CD4-positive, CD25-positive, alpha-beta regulatory T cell (primary cell): Measurements from ENCODE around the gene ADD1. TPM values are rescaled to one million over a fixed set of nuclear protein-coding genes. Genes with fewer than 3 reads are reported as not detected.

ENCODE experiments used
- ATAC-seq, 2 donors: fragments of 150-1000 bp; cut with Tn5 transposase; one replicate each; pipeline ENCODE4 v1.10.0; 2021; ENCODE audit warnings: low read depth in 2 of 2, moderate number of reproducible peaks in 2 of 2, moderate library complexity in 1 of 2
- DNase-seq, 3 donors: peaks; one replicate each; pipeline versions ENCODE4 v3.0.0 to v3.0.0-alpha.2; 2012 to 2022; ENCODE audit warnings: mixed read lengths in 1 of 3
- H3K27ac ChIP-seq: one replicate; pipeline ENCODE4 v1.7.0; 2013; ENCODE audit warnings: mild to moderate bottlenecking, low read length; ENCODE audit not compliant: insufficient read depth, poor library complexity, severe bottlenecking
- H3K27me3 ChIP-seq: one replicate; pipeline ENCODE4 v1.7.0; 2013; ENCODE audit warnings: low read length; ENCODE audit not compliant: control insufficient read depth, insufficient read depth
- H3K36me3 ChIP-seq: one replicate; pipeline ENCODE4 v1.7.0; 2013; ENCODE audit warnings: mild to moderate bottlenecking, low read length, moderate library complexity; ENCODE audit not compliant: control insufficient read depth, insufficient read depth
- H3K4me1 ChIP-seq: 2 replicates; pipeline ENCODE4 v1.7.0; 2013; ENCODE audit warnings: mild to moderate bottlenecking, low read length; ENCODE audit not compliant: insufficient read depth, control insufficient read depth, poor library complexity, severe bottlenecking
- H3K4me3 ChIP-seq: one replicate; pipeline ENCODE4 v1.7.0; 2013; ENCODE audit warnings: low read depth, mild to moderate bottlenecking, low read length, moderate library complexity
- H3K9me3 ChIP-seq, 2 experiments: 1 replicate in 1 of 2; 2 replicates in 1 of 2; pipeline ENCODE4 v1.7.0; 2013; ENCODE audit warnings: low read length in 2 of 2, mild to moderate bottlenecking in 1 of 2, moderate library complexity in 1 of 2; ENCODE audit not compliant: control insufficient read depth in 2 of 2
- H3K27ac Mint-ChIP-seq, 3 donors: one replicate each; pipeline ENCODE4 v1.8.0; 2020 to 2022; ENCODE audit warnings: mild to moderate bottlenecking in 3 of 3, mixed read lengths in 3 of 3, moderate library complexity in 2 of 3
- H3K27me3 Mint-ChIP-seq: one replicate; pipeline ENCODE4 v1.8.0; 2022; ENCODE audit warnings: mild to moderate bottlenecking, mixed read lengths
- H3K36me3 Mint-ChIP-seq: one replicate; pipeline ENCODE4 v1.8.0; 2020; ENCODE audit warnings: mixed read lengths
- H3K4me1 Mint-ChIP-seq, 4 donors: one replicate each; pipeline ENCODE4 v1.8.0; 2020 to 2022; ENCODE audit warnings: mixed read lengths in 4 of 4, mild to moderate bottlenecking in 1 of 4
- H3K4me3 Mint-ChIP-seq, 4 donors: one replicate each; pipeline ENCODE4 v1.8.0; 2020 to 2022; ENCODE audit warnings: mild to moderate bottlenecking in 4 of 4, mixed read lengths in 4 of 4, moderate library complexity in 3 of 4
- H3K9me3 Mint-ChIP-seq, 7 donors: one replicate each; pipeline ENCODE4 v1.8.0; 2020 to 2022; ENCODE audit warnings: mixed read lengths in 7 of 7, mild to moderate bottlenecking in 3 of 7, moderate library complexity in 2 of 7
- polyA plus RNA-seq, 4 donors: library from polyadenylated mRNA; unstranded; fragments of 300-500 nt; fragmentation: Illumina TruSeq; gene quantifications; one replicate each; pipeline ENCODE4 v1.2.3, GENCODE V29; 2021
- total RNA-seq: library from RNA; stranded (reverse); gene quantifications from one replicate; pipeline ENCODE4 v1.2.3, GENCODE V29; 2022

The ADD1 gene
- total and polyA plus RNA-seq, 5 donors from 2014 or later = 142 to 242 (median 146) TPM

DNA sequence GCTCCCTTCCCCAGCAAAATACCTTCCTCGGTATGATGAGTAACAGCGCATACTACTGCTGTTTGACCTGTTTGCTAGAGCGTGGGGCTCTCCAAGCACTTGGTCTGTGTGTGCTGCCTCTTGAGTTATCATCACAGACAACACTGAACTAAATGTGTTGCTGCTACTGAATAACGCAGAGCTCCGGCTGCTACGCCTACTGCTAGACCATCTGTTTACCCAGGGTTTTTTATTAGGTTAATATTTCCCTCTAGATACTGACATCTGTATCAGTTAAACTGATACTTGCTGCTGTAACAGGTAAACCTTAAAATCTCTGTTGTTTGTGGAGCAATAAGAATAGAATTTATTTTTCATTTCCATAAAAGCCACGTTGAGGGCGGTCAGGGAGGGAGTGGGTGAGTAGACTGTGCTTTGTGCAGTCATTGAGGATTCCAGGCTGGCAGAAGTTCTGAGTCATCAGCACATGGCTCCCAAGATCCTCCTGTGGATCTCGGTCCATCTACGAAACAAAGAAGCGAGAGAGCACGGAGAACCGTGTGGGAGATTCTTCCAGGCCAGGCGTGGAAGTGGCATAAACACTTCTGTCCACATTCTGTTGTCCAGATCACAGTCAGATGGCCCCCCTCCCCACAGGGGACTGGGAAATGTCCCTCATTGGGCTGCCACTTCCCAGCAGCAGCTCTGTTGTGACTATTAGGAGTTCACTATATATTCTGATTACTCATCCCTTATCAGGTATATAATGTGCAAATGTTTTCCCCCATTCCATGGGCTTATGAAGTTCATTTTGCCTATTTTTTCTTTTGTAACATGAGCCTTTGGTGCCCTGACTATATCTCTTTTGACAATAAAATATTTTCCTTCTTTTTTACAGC, 133.8 kb downstream of the ADD1 start:
- no peak overlapping the region for H3K27ac Mint-ChIP-seq
- H3K27me3 Mint-ChIP-seq = peaks cover 15% of the 10 kb centered on the region

More for the DNA sequence above, 133.8 kb downstream of the ADD1 start:
- Histone ChIP-seq H3K4me1 (no peaks in the 10 kb centered on the region), H3K36me3 (no peaks in the 10 kb centered on the region), H3K4me3 (no peak overlapping the region), H3K27ac (no peak overlapping the region), H3K9me3 (peaks cover 0 to 18% of the 10 kb centered on the region in 2 experiments), H3K27me3 (no peaks in the 10 kb centered on the region)
- peaks cover 5% of the 10 kb centered on the region for H3K36me3 Mint-ChIP-seq
- no peak overlapping the region for H3K4me3 Mint-ChIP-seq
- H3K9me3 Mint-ChIP-seq = peaks cover 0 to 5% (median 2%) of the 10 kb centered on the region in 7 donors
- no peak for DNase-seq
- H3K4me1 Mint-ChIP-seq = peaks cover 0 to 4% (median 0%) of the 10 kb centered on the region in 4 donors
- no peak for ATAC-seq

Other genes with a start within 250 kb of the ADD1 start
- gene TNIP2, start 87.5 kb upstream of the ADD1 start, total RNA-seq = 87.7 TPM
- gene TNIP2, start 87.5 kb upstream of the ADD1 start, polyA plus RNA-seq = 10 to 100 TPM; 43.9 to 53.3 (median 50.9) TPM
- 61.7 TPM for gene SH3BP2, start 50.8 kb upstream of the ADD1 start, total RNA-seq
- 1 to 10 TPM; 7.6 to 8.6 (median 8.4) TPM for gene SH3BP2, start 50.8 kb upstream of the ADD1 start, polyA plus RNA-seq
- 25.8 TPM for gene NOP14, start 119.6 kb downstream of the ADD1 start, total RNA-seq
- gene NOP14, start 119.6 kb downstream of the ADD1 start, polyA plus RNA-seq = 10 to 100 TPM in 2 of 4 donors, 1 to 10 TPM in 2; 7.6 to 15.0 (median 9.7) TPM
- 2.8 TPM for gene GRK4, start 119.7 kb downstream of the ADD1 start, total RNA-seq
- 1 to 10 TPM in 2 of 4 donors, under 1 TPM in 2; 0.64 to 1.3 (median 1.0) TPM for gene GRK4, start 119.7 kb downstream of the ADD1 start, polyA plus RNA-seq
- gene HTT-AS, start 230.7 kb downstream of the ADD1 start, total RNA-seq = not detected
- not detected for gene HTT-AS, start 230.7 kb downstream of the ADD1 start, polyA plus RNA-seq
- 101 TPM for gene HTT, start 230.8 kb downstream of the ADD1 start, total RNA-seq
- gene HTT, start 230.8 kb downstream of the ADD1 start, polyA plus RNA-seq = 10 to 100 TPM in 1 of 4 donors, 1 to 10 TPM in 3; 4.8 to 16.0 (median 6.0) TPM